ENCODE results near the gene LIN54.

GRCh38 chr4:83010111-83010521 lies 507 bp downstream of the LIN54 start:
- TF ChIP-seq CTCF (conservative IDR thresholded peaks at IDR 0.05 in 1 of 2, IDR thresholded peaks at IDR 0.05 in 1 of 2; ENCODE audit: extremely low read depth in 1 of 2, insufficient read depth in 1 of 2, low read depth in 1 of 2, low read length in 2 of 2) (no peak), EZH2 (IDR thresholded peaks at IDR 0.05; ENCODE audit: borderline replicate concordance, low read length) (no peak)
